Measurements from ENCODE around the gene SYNGAP1.
"Not testable (repeated sequence)": the region's sequence is repeated elsewhere in the genome, so short reads cannot be mapped to it uniquely, and the experiment has no call there.

The SYNGAP1 gene

GRCh38 chr6:33483678-33484077, 63.8 kb downstream of the SYNGAP1 start:
- no peak for DNase-seq

GRCh38 chr6:33484673-33485262, 64.9 kb downstream of the SYNGAP1 start:
- DNase-seq: not testable (repeated sequence)

DNA sequence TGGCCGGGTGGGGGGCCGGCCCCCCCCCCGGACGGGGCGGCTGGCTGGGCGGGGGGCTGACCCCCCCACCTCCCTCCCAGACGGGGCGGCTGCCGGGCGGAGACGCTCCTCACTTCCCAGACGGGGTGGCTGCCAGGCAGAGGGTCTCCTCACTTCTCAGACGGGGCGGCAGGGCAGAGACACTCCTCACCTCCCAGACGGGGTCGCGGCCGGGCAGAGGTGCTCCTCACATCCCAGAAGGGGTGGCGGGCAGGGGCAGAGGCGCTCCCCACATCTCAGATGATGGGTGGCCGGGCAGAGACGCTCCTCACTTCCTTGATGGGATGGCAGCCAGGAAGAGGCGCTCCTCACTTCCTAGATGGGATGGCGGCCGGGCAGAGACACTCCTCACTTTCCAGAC, 65.8 kb downstream of the SYNGAP1 start:
- DNase-seq: not testable (repeated sequence)

GRCh38 chr6:33488339-33488738, 68.5 kb downstream of the SYNGAP1 start:
- no peak for DNase-seq

DNA sequence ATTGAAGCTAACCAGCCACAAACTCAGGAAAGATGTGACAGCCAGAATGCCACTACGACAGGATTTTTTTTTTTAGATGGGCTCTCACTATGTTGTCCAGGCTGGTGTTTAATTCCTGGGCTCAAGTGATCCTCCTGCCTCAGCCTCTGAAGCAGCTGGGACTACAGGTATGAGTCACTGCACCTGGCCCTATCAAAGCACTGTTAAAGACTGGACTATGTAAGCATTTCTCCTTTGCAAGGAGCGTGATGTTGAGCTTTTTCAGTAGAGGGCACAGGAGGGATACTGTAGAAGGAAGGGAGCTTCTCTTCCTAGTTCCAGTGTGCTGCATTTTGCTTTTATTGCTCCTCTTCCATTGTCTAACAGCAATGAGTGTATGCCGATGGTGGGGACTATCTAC, 70.3 kb downstream of the SYNGAP1 start:
- DNase-seq: no peak

- no peak for DNase-seq
Observed at GRCh38 chr6:33490621-33491020, 70.8 kb downstream of the SYNGAP1 start.

DNA sequence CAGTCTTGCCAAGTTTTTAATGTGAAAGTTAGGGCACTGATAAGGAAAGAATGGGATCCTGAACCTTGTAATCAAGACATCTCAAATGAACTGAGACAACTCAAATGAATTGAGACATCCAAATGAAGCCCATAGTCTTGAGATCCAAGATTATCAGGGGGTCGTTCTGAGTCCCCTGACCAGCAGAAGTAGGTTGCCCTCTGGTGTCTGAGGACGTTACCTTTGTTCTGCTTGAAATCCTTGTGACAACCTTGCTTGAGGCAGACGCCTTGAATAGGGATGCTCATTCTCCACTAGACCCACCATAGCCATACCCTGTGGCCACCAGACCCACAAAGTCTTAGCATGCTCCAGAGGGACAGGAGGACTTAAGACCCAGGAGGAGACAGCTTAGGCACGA, 72.2 kb downstream of the SYNGAP1 start:
- DNase-seq: no peak

DNA sequence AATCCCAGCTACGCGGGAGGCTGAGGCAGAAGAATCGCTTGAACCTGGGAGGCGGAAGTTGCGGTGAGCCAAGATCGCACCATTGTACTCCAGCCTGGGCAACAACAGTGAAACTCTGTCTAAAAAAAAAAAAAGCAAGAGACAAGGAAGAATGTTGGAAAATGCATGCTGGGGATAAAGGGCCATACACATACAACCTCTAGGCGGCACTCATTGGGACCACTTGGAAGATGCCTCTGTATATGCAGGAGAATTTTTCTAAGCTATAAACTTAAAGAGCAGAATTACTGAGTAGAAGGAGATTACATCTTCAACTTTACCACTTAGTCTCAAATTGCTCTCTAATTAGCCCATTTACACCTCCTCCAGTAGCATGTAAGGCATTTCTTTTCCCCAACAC, 77.3 kb downstream of the SYNGAP1 start:
- DNase-seq: no peak

DNA sequence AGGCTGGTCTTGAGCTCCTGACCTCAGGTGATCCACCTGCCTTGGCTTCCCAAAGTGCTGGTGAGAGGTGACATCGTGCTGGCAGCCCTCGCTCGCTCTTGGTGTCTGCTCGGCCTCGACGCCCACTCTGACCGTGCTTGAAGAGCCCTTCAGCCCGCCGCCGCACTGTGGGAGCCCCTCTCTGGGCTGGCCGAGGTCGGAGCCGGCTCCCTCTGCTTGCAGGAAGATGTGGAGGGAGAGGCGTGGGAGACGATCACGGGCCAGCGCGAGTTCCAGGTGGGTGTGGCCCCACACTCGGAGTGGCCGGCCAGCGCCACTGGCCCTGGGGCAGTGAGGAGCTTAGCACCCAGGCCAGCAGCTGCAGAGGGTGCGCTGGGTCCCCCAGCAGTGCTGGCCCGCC, 82.6 kb downstream of the SYNGAP1 start:
- no peak for DNase-seq

DNA sequence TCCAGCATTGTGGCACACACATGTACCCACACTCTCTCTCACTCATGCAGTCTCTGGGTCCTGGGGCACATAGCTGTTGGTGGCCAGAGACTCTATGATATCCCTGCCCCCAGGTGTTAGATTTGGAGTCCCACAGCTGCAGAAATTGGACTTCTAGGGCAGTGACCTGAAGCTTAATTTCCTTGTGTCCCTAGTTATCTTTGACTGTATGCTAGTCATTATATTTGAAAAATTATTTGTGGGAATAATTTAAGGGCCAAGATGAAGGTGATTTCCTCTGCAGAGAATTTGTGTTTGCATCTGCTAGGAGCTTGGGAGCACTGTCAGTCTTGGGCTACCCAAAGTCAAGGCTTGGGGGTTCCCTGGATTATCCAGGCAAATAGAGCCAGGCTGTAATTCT, 84.6 kb downstream of the SYNGAP1 start:
- DNase-seq: no peak
